ENCODE data around the gene ZNF268. TPM values are rescaled to one million over a fixed set of nuclear protein-coding genes. Genes with fewer than 3 reads are reported as not detected.

Gene ZNF268
- total and polyA plus RNA-seq, 12 donors = 3.9 to 49.2 (median 23.2) TPM

DNA sequence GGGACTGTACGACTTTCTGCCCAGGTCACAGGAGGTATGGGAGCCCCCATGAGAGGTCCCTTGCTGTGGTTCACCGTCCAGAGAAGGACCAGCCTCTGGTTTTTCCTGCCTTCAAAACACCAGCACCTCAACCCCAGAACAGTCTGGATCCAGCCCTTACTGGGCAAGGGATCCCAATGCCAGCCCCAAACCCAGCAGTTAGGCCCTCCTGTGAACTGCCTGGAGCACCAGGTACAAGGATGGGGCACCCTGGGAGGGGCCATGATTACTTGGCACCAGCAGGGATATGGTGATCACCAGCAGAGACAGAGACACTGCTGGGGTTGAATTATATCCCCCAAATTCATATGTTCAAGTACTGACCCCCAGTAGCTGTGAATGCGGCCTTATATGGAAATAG, 34.4 kb downstream of the ZNF268 start:
- TF ChIP-seq POLR2A (IDR thresholded peaks at IDR 0.05) = no peak
- TF ChIP-seq, protein P1, sequence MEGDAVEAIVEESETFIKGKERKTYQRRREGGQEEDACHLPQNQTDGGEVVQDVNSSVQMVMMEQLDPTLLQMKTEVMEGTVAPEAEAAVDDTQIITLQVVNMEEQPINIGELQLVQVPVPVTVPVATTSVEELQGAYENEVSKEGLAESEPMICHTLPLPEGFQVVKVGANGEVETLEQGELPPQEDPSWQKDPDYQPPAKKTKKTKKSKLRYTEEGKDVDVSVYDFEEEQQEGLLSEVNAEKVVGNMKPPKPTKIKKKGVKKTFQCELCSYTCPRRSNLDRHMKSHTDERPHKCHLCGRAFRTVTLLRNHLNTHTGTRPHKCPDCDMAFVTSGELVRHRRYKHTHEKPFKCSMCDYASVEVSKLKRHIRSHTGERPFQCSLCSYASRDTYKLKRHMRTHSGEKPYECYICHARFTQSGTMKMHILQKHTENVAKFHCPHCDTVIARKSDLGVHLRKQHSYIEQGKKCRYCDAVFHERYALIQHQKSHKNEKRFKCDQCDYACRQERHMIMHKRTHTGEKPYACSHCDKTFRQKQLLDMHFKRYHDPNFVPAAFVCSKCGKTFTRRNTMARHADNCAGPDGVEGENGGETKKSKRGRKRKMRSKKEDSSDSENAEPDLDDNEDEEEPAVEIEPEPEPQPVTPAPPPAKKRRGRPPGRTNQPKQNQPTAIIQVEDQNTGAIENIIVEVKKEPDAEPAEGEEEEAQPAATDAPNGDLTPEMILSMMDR (IDR thresholded peaks at IDR 0.05) = no peak
- DNase-seq = peak in 2 of 7 donors; percentile 2 to 25
- intact Hi-C loops (cut with DNase I) = no loop called here
- H3K27ac ChIP-seq = no peak overlapping the region
- WGBS, 4 donors = 57 to 90% (median 79%) methylated on average over 1 to 3 of the region's 3 CpGs
- H3K4me1 ChIP-seq (replicated peaks in 1 of 2) = no peaks in the 10 kb centered on the region
- no peak overlapping the region for H3K4me3 ChIP-seq
- H3K27me3 ChIP-seq = no peaks in the 10 kb centered on the region
- peaks cover 0 to 37% (median 0%) of the 10 kb centered on the region in 3 donors for H3K9me3 ChIP-seq (replicated peaks in 1 of 3)
- no peaks in the 10 kb centered on the region for H3K36me3 ChIP-seq (replicated peaks in 1 of 2)

DNA sequence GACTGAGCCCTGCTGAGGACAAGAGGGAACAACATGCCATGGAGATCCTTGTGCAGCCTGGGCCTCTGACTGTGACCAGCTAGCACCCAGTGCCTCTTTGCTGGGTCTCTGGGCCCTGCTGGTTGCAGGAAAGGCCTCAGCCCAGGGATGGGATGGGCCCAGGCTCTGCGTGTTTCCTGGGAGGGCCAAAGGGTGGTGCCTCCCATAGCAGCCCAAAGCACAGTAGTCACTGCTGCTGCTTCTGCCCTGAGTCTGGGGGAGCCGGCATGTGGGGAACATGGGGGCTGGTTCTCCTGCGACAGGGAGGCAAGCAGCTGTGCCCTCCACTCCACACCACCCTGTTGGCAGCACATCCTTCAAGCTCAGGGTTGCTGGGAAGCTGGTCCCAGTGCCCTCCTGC, 35.9 kb downstream of the ZNF268 start:
- WGBS, 4 donors = 40 to 82% (median 79%) methylated on average over 1 to 3 of the region's 3 CpGs
- H3K27ac ChIP-seq = no peak overlapping the region
- H3K36me3 ChIP-seq (replicated peaks in 1 of 2) = no peaks in the 10 kb centered on the region
- no peak overlapping the region for H3K4me3 ChIP-seq
- no peaks in the 10 kb centered on the region for H3K27me3 ChIP-seq
- DNase-seq = peak in 1 of 7 donors; percentile 15
- TF ChIP-seq, protein P1 (IDR thresholded peaks at IDR 0.05) = no peak
- TF ChIP-seq POLR2A (IDR thresholded peaks at IDR 0.05) = no peak
- H3K9me3 ChIP-seq (replicated peaks in 1 of 3) = peaks cover 0 to 24% (median 0%) of the 10 kb centered on the region in 3 donors
- intact Hi-C loops (cut with DNase I) = no loop called here
- no peaks in the 10 kb centered on the region for H3K4me1 ChIP-seq (replicated peaks in 1 of 2)

- intact Hi-C loops (cut with DNase I) = no loop called here
Measured at GRCh38 chr12:133220521-133220920, 39.2 kb downstream of the ZNF268 start.

GRCh38 chr12:133221241-133221640, 39.9 kb downstream of the ZNF268 start:
- Histone ChIP-seq H3K4me1 (replicated peaks in 1 of 2) (no peaks in the 10 kb centered on the region), H3K36me3 (replicated peaks in 1 of 2) (no peaks in the 10 kb centered on the region), H3K9me3 (replicated peaks in 1 of 3) (no peaks in the 10 kb centered on the region), H3K27me3 (no peaks in the 10 kb centered on the region), H3K4me3 (no peak overlapping the region), H3K27ac (no peak overlapping the region)
- DNase-seq = peak in 1 of 7 donors; percentile 13
- no peak for TF ChIP-seq POLR2A (IDR thresholded peaks at IDR 0.05)
- TF ChIP-seq, protein P1 (IDR thresholded peaks at IDR 0.05) = no peak
- intact Hi-C loops (cut with DNase I) = no loop called here
- WGBS, 4 donors = 82 to 88% (median 85%) methylated on average over 8 to 16 of the region's 16 CpGs

More at GRCh38 chr12:133220521-133220920, 39.2 kb downstream of the ZNF268 start:
- Histone ChIP-seq H3K27ac (no peak overlapping the region), H3K27me3 (no peaks in the 10 kb centered on the region), H3K4me1 (replicated peaks in 1 of 2) (no peaks in the 10 kb centered on the region), H3K4me3 (no peak overlapping the region), H3K9me3 (replicated peaks in 1 of 3) (no peaks in the 10 kb centered on the region), H3K36me3 (replicated peaks in 1 of 2) (no peaks in the 10 kb centered on the region)
- 86 to 93% (median 87%) methylated on average over 3 to 6 of the region's 6 CpGs for WGBS, 4 donors
- no peak for TF ChIP-seq POLR2A (IDR thresholded peaks at IDR 0.05)
- TF ChIP-seq, protein P1 (IDR thresholded peaks at IDR 0.05) = no peak
- peak in 1 of 7 donors; percentile 15 for DNase-seq

Measured in adrenal gland (tissue), 12 donors.